IMR-90 (cell line): ENCODE results near the gene DPAGT1. TPM values are rescaled to one million over a fixed set of nuclear protein-coding genes. Genes with fewer than 3 reads are reported as not detected.

Source experiments
- ATAC-seq: fragments of 200-7000 bp; cut with Tn5 transposase; 2 replicates; pipeline ENCODE4 v1.9.1; 2020; ENCODE audit warnings: low read depth, mild to moderate bottlenecking, moderate library complexity
- BruUV-seq: library from RNA; stranded (reverse); fragments of 400-500 nt; replicated peaks from 2 replicates; lab custom pipeline; 2021; lab: Mats Ljungman, UMichigan
- CTCF ChIA-PET: fragments of 300-600 bp; formaldehyde crosslinking; extraction: SDS; loops from one replicate; lab custom pipeline; 2021; ENCODE audit warnings: antibody characterized with exemption; lab: Yijun Ruan, JAX
- POLR2A ChIA-PET: fragments of 300-600 bp; sonication (Branson Sonifier 250); formaldehyde crosslinking; loops from one replicate; lab custom pipeline; 2022; ENCODE audit warnings: antibody characterized with exemption; ENCODE audit not compliant: unreplicated experiment; lab: Charles Lee
- DNase-seq: peaks from one replicate; pipeline ENCODE4 v3.0.0; 2013
- H2AFZ ChIP-seq: replicated peaks from 2 replicates; pipeline ENCODE3; 2013; ENCODE audit warnings: low read length, mild to moderate bottlenecking; ENCODE audit not compliant: poor library complexity
- H2AK5ac ChIP-seq: 2 replicates; pipeline ENCODE4 v1.6.1; 2013; ENCODE audit warnings: low read depth, low read length, inconsistent platforms
- H2AK9ac ChIP-seq: replicated peaks from 2 replicates; pipeline ENCODE3; 2013; ENCODE audit warnings: mild to moderate bottlenecking, low read depth, low read length, moderate library complexity; ENCODE audit not compliant: poor library complexity
- H2BK120ac ChIP-seq: 2 replicates; pipeline ENCODE4 v1.6.1; 2013; ENCODE audit warnings: low read depth, low read length, inconsistent platforms
- H2BK15ac ChIP-seq: 3 replicates; pipeline ENCODE4 v1.6.1; 2013; ENCODE audit warnings: low read depth, low read length, inconsistent platforms
- H2BK20ac ChIP-seq: 2 replicates; pipeline ENCODE4 v1.6.1; 2013; ENCODE audit warnings: low read depth, mild to moderate bottlenecking, inconsistent platforms, low read length, moderate library complexity
- H2BK5ac ChIP-seq: 2 replicates; pipeline ENCODE4 v1.6.1; 2013; ENCODE audit warnings: mild to moderate bottlenecking, low read depth, low read length, inconsistent platforms; ENCODE audit not compliant: poor library complexity, severe bottlenecking
- H3K14ac ChIP-seq: replicated peaks from 2 replicates; pipeline ENCODE4 v1.6.1; 2013; ENCODE audit warnings: low read depth, low read length, inconsistent platforms
- H3K18ac ChIP-seq: 2 replicates; pipeline ENCODE4 v1.6.1; 2013; ENCODE audit warnings: low read depth, low read length, control low read depth
- H3K23ac ChIP-seq: 2 replicates; pipeline ENCODE4 v1.6.1; 2013; ENCODE audit warnings: low read depth, low read length, inconsistent platforms
- H3K27ac ChIP-seq: 2 replicates; pipeline ENCODE4 v1.5.1; 2013; ENCODE audit warnings: mild to moderate bottlenecking, control low read depth, low read length; ENCODE audit not compliant: insufficient read depth
- H3K27me3 ChIP-seq: 2 replicates; pipeline ENCODE4 v1.6.1; 2013; ENCODE audit warnings: low read length; ENCODE audit not compliant: control insufficient read depth, insufficient read depth
- H3K36me3 ChIP-seq: 2 replicates; pipeline ENCODE4 v1.6.1; 2013; ENCODE audit warnings: low read length, mixed read lengths; ENCODE audit not compliant: control insufficient read depth, insufficient read depth
- H3K4ac ChIP-seq: 2 replicates; pipeline ENCODE4 v1.6.1; 2013; ENCODE audit warnings: low read depth, low read length, inconsistent platforms
- H3K4me1 ChIP-seq: 2 replicates; pipeline ENCODE4 v1.6.1; 2013; ENCODE audit warnings: low read length, mixed read lengths; ENCODE audit not compliant: control insufficient read depth, insufficient read depth
- H3K4me2 ChIP-seq: 2 replicates; pipeline ENCODE4 v1.6.1; 2013; ENCODE audit warnings: low read depth, mild to moderate bottlenecking, control low read depth, low read length, moderate library complexity
- H3K4me3 ChIP-seq: 2 replicates; pipeline ENCODE4 v1.5.1; 2013; ENCODE audit warnings: low read depth, mild to moderate bottlenecking, control low read depth, low read length, moderate library complexity; ENCODE audit not compliant: insufficient read depth
- H3K56ac ChIP-seq: 2 replicates; pipeline ENCODE4 v1.6.1; 2013; ENCODE audit warnings: low read length, inconsistent platforms; ENCODE audit not compliant: insufficient read depth; ENCODE audit errors: extremely low read depth
- H3K79me1 ChIP-seq, 2 experiments: 2 replicates each; pipeline ENCODE4 v1.6.1; 2013; ENCODE audit warnings: low read length in 2 of 2, inconsistent platforms in 1 of 2, low read depth in 1 of 2
- H3K9ac ChIP-seq: 2 replicates; pipeline ENCODE4 v1.6.1; 2013; ENCODE audit warnings: low read depth, low read length, control low read depth
- H3K9me1 ChIP-seq: 2 replicates; pipeline ENCODE4 v1.6.1; 2013; ENCODE audit warnings: low read length, inconsistent platforms; ENCODE audit not compliant: insufficient read depth
- H3K9me3 ChIP-seq: 2 replicates; pipeline ENCODE4 v1.6.1; 2013; ENCODE audit warnings: low read length; ENCODE audit not compliant: control insufficient read depth, insufficient read depth
- H4K20me1 ChIP-seq: 2 replicates; pipeline ENCODE4 v1.6.1; 2013; ENCODE audit warnings: low read length, inconsistent platforms; ENCODE audit not compliant: insufficient read depth
- H4K5ac ChIP-seq: 2 replicates; pipeline ENCODE4 v1.6.1; 2013; ENCODE audit warnings: mild to moderate bottlenecking, low read depth, low read length, control low read depth
- H4K8ac ChIP-seq, 2 experiments: 2 replicates each; pipeline ENCODE4 v1.6.1; 2013; ENCODE audit warnings: low read depth in 2 of 2, low read length in 2 of 2, control low read depth in 1 of 2, inconsistent platforms in 1 of 2
- H4K91ac ChIP-seq: 2 replicates; pipeline ENCODE4 v1.6.1; 2013; ENCODE audit warnings: low read depth, low read length, inconsistent platforms; ENCODE audit not compliant: insufficient read depth
- CHD1 ChIP-seq: IDR thresholded peaks from 2 replicates; pipeline ENCODE4 v1.6.1; 2012; ENCODE audit warnings: low read depth, low read length, improper control_type of control experiment
- MAFK ChIP-seq: IDR thresholded peaks from 2 replicates; pipeline ENCODE4 v1.6.1; 2012; ENCODE audit warnings: low read depth, low read length, improper control_type of control experiment
- MAZ ChIP-seq: IDR thresholded peaks from 2 replicates; pipeline ENCODE4 v1.6.1; 2012; ENCODE audit warnings: low read depth, mild to moderate bottlenecking, low read length, improper control_type of control experiment, moderate library complexity, borderline replicate concordance
- MXI1 ChIP-seq: IDR thresholded peaks from 2 replicates; pipeline ENCODE4 v1.6.1; 2012; ENCODE audit warnings: low read depth, mild to moderate bottlenecking, low read length, moderate library complexity, borderline replicate concordance
- POLR2A ChIP-seq: IDR thresholded peaks from 2 replicates; pipeline ENCODE4 v1.6.1; 2012; ENCODE audit warnings: mild to moderate bottlenecking, low read depth, low read length
- SMC3 ChIP-seq: fragments of 150-350 bp; IDR thresholded peaks from 2 replicates; pipeline ENCODE4 v1.6.1; 2016; ENCODE audit warnings: low read depth, mild to moderate bottlenecking, antibody characterized with exemption, low read length, moderate library complexity
- USF2 ChIP-seq: fragments of 150-350 bp; IDR thresholded peaks from 2 replicates; pipeline ENCODE4 v1.6.1; 2017; ENCODE audit warnings: mild to moderate bottlenecking, antibody characterized with exemption, low read length, low read depth
- WGBS, 2 experiments: methylation state at CpG; one replicate each; pipeline versions ENCODE4 v1.1.5 to v1.1.7; 2013; ENCODE audit warnings: missing lambda C conversion rate in 2 of 2; ENCODE audit not compliant: insufficient read length in 1 of 2; ENCODE audit errors: extremely low coverage in 2 of 2; 5-methylcytosine and 5-hydroxymethylcytosine counted together
- dilution Hi-C: fragments of 300-500 bp; cut with HindIII; formaldehyde crosslinking; loops from one replicate; pipeline ENCODE4 v1.14.3; 2018; ENCODE audit warnings: low sequenced_read_pairs; ENCODE audit not compliant: unreplicated experiment
- in situ Hi-C: fragments of 300-500 bp; cut with MboI; formaldehyde crosslinking; loops from 3 replicates; pipeline ENCODE4 v1.14.3; 2019; ENCODE audit warnings: low sequenced_read_pairs, inconsistent platforms, mixed read lengths
- intact Hi-C: fragments of 100-400 bp; cut with micrococcal nuclease; formaldehyde crosslinking; loops from 2 replicates; pipeline ENCODE4 v1.10.0; 2022
- polyA plus RNA-seq, 3 experiments: library from polyadenylated mRNA; depleted of rRNA; stranded (reverse); fragments of >200 nt; gene quantifications; 2 replicates each; pipeline ENCODE4 v1.2.3, GENCODE V29; 2012; ENCODE audit warnings: low replicate concordance in 1 of 3
- total RNA-seq: library from RNA; depleted of rRNA; stranded (reverse); fragments of >200 nt; gene quantifications from 2 replicates; pipeline ENCODE4 v1.2.3, GENCODE V29; 2012

DPAGT1 gene
- total and polyA plus RNA-seq, 2 of the 4 experiments (the other 2 are of a cell fraction) = 15.2 to 53.4 TPM

GRCh38 chr11:119095066-119095880 lies 6.4 kb downstream of the DPAGT1 start:
- Histone ChIP-seq H4K20me1 (peaks cover 25% of the 10 kb centered on the region), H3K14ac (peak overlapping the region; percentile 38; the same call in 1 of the 2 replicates), H3K56ac (no peak overlapping the region; the same call in 1 of the 2 replicates), H2BK20ac (no peak overlapping the region), H3K4me2 (peak overlapping the region; percentile 66), H3K9ac (peak overlapping the region; percentile 89; the same call in 1 of the 2 replicates), H4K91ac (0 out of 2 replicates have a peak overlapping the region, but pooled peaks have one; percentile 20), H3K4me1 (peaks cover 15% of the 10 kb centered on the region), H3K4ac (peak overlapping the region; percentile 71), H3K4me3 (peak overlapping the region; percentile 57), H2BK15ac (no peak overlapping the region), H3K27me3 (no peaks in the 10 kb centered on the region), H4K8ac (peak overlapping the region; percentile 29 to 77; a peak in 1 of 4 replicates), H3K27ac (peak overlapping the region; percentile 44; the same call in 1 of the 2 replicates), H3K23ac (peak overlapping the region; percentile 69; the same call in 1 of the 2 replicates), H2BK5ac (peak overlapping the region; percentile 30), H2AK5ac (no peak overlapping the region; the same call in 1 of the 2 replicates), H3K9me1 (peaks cover 10% of the 10 kb centered on the region; the same call in 1 of the 2 replicates), H3K36me3 (peaks cover 27% of the 10 kb centered on the region), H2BK120ac (no peak overlapping the region), H3K9me3 (no peaks in the 10 kb centered on the region), H3K18ac (no peak overlapping the region), H2AFZ (peak overlapping the region; percentile 80), H4K5ac (no peak overlapping the region), H2AK9ac (peak overlapping the region; percentile 90), H3K79me1 (peaks cover 10 to 55% of the 10 kb centered on the region in 2 experiments)
- peak; percentile 90 for ATAC-seq
- intact Hi-C loops (loop anchor here (1.0 kb wide), 1 partner anchor 243 kb away; no protein-coding TSS in a partner anchor), in situ Hi-C loops (no loop called here), dilution Hi-C loops (no loop called here)
- peak; percentile 99 for DNase-seq
- TF ChIP-seq SMC3 = no peak
- TF ChIP-seq USF2 = no peak
- peak; percentile 100 for TF ChIP-seq POLR2A
- peak; percentile 59; the same call in 1 of the 2 replicates for TF ChIP-seq MXI1
- 0 out of 2 replicates have a peak, but pooled peaks have one; percentile 37 for TF ChIP-seq MAZ
- TF ChIP-seq CHD1 = 0 out of 2 replicates have a peak, but pooled peaks have one; percentile 37
- TF ChIP-seq MAFK = peak; percentile 9; the same call in 1 of the 2 replicates
- CTCF ChIA-PET = interaction anchor here (0.8 to 1.0 kb wide), 2 partner anchors 241 to 243 kb away, joined by 3 to 5 read pairs; no protein-coding TSS in a partner anchor
- BruUV-seq = TSS peak; percentile 59
- POLR2A ChIA-PET = interaction anchor here (0.6 to 1.1 kb wide), 3 partner anchors 10 to 56 kb away, joined by 3 to 5 read pairs (median 3); partner anchors contain the start of gene HMBS
- 0% methylated on average over 42 of the region's 79 CpGs; no CpG with 5 or more reads in 1 of the 2 experiments for WGBS, 2 experiments
